Stimulated activated CD4-positive, alpha-beta T cell treated with anti-CD3 and anti-CD28 coated beads, Interleukin-2, amount 100 ng/mL, for 4 hours (primary cell): Measurements from ENCODE around the gene TFDP3.

Source experiments
- DNase-seq: peaks from one replicate; pipeline ENCODE4 v3.0.0-alpha.2; 2020; ENCODE audit warnings: low read depth

Gene TFDP3, protein sequence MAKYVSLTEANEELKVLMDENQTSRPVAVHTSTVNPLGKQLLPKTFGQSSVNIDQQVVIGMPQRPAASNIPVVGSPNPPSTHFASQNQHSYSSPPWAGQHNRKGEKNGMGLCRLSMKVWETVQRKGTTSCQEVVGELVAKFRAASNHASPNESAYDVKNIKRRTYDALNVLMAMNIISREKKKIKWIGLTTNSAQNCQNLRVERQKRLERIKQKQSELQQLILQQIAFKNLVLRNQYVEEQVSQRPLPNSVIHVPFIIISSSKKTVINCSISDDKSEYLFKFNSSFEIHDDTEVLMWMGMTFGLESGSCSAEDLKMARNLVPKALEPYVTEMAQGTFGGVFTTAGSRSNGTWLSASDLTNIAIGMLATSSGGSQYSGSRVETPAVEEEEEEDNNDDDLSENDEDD

DNA sequence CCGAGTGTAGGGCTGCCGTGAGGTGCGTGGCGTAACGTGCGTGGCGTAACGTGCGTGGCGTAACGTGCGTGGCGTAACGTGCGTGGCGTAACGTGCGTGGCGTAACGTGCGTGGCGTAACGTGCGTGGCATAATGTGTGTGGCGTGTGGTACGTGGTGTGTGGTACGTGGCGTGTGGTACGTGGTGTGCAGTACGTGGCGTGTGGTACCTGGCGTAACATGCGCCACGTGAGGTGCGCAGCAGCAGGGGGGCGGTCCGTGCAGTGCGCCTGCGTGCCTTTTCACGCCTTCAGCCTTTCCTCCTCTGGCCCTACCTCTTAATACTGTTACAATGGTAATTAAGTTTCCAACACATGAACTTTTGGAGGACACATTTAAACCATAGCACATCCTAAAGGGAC lies at the start of gene TFDP3:
TSS of gene TFDP3 (minus strand) at position 26 of the 400 bp plus-strand sequence. CDS start 95 bp downstream, outside the sequence.
- DNase-seq, result no peak

DNA sequence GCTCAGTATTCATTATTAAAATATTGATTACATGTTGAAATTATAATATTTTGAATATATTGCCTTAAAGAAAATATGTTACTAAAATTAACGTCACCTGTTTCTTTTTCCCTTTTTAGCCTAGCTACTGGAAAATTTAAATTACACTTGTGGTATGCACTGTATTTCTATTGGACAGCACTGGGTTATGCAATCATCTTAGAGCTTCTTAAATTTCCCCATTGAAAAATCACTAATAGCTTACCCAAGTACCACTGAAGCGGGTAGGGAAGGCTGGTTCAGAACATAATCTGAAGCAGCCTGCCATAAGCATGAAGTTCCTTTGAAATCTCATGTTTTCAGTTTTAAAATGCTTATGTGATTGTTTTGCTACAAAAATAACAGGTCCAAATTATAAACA lies 49.5 kb upstream of the TFDP3 start:
- DNase-seq, result no peak

GRCh38 chrX:133265331-133265730 lies 47.2 kb upstream of the TFDP3 start:
- no peak for DNase-seq

GRCh38 chrX:133258481-133258880 lies 40.3 kb upstream of the TFDP3 start:
- no peak for DNase-seq

- no peak for DNase-seq
Measured at GRCh38 chrX:133254666-133255065, 36.5 kb upstream of the TFDP3 start.

- no peak for DNase-seq
Measured at GRCh38 chrX:133251204-133251603, 33.0 kb upstream of the TFDP3 start.

DNA sequence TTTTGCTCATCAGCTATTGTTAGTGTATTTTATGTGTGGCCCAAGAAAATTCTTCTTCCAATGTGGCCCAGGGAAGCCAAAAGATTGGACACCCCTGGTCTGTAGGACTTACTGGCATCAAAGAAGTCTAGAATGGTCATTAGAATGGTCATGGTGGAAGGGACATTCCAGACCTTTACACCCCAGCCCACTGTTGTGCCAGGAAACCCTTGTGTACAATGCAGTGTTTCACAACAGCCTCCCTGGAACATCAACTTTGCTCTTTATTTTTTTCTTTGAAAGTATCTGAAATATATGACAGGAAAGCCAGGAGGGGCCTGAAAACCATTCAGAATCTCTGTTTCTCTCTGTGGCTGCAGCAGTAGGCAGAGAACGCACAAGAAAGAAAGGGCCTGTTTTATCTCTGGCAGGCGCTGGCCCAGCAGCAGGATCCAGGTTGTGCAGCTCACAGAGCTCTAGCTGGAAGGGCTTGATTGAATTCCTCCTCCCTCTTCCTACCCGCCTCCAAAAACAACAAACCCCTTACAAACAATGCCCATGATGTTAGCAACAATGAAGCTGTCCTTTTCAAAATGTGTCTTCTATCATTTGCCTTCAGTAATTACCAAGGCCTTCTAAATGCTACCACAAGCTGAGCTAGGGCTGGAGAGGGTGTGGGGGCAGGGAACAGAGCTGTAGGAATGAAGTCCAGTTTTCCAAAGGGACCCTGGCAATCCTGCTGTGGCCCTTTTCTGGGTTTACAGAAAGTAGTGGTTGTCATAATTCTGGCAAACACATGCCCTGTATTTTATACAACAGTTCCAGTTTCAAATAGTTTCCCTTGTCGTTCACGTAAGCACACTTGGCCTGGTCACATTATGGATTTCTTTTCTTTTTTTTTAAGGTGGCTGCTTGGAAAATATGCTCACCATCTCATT lies 32.3 kb upstream of the TFDP3 start:
- DNase-seq, result no peak

DNA sequence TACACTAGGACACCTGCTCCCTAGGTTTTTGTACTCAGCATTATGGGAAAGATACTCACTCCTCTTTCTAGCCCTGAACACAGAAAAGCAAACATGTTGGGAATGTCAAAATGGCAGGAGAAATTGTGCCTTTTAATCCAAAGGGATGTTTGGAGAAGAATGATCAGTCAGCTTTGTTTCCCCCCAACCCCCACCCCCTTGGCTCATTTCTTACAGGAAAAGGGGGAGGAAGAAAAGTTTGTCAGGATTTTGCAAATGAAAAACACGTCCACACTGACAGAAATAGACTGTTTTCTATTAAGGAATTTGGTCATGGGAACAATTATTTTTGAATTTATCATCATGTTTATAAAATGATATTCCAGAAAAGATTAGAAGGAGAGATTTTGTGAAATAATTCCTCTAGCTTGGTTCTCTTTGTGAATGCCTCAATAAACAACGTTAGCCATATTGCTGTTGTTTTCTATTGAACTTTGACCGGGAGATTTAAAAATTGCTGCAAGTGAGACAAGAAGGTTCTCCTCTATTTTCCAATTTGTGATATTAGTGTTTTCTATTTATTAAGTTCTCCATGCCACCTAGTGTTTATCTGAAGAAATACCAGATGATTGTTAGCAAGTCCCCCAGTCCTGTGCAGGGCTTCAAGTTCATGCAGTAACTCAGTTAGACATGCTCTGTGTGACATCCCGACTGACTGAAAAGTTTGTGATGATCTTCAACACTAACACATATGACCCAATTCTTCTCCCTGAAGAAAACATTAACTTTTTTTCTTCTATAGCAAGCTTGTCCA lies 31.3 kb upstream of the TFDP3 start:
- DNase-seq, result no peak

GRCh38 chrX:133248177-133248576 lies 30.0 kb upstream of the TFDP3 start:
- no peak for DNase-seq

GRCh38 chrX:133246921-133247320 lies 28.8 kb upstream of the TFDP3 start:
- DNase-seq, result no peak

- DNase-seq, result no peak
Measured at GRCh38 chrX:133235830-133236229, 17.7 kb upstream of the TFDP3 start.

- no peak for DNase-seq
Measured at GRCh38 chrX:133232331-133232730, 14.2 kb upstream of the TFDP3 start.

DNA sequence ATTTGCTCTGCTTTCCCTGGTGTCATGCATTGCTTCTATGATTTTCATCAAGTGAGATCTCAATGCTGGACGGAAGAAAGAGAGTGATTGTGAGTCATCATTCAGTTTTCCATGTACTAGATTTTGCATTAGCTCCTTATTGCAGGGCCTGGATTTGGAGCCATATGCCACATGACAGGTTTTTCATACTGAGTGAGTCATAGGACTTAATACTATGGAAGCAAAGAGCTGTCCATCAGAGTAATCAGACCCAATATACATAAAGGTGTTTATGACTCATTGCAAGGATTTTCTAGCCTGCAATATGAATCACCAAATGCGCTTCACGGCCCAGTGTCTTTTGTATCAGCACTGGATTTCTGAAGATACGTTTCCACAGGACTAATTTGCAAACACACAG lies 11.2 kb upstream of the TFDP3 start:
- no peak for DNase-seq

GRCh38 chrX:133215747-133216146 lies 2.4 kb downstream of the TFDP3 start:
- DNase-seq, result no peak

GRCh38 chrX:133215017-133215416 lies 3.1 kb downstream of the TFDP3 start:
- DNase-seq, result no peak

DNA sequence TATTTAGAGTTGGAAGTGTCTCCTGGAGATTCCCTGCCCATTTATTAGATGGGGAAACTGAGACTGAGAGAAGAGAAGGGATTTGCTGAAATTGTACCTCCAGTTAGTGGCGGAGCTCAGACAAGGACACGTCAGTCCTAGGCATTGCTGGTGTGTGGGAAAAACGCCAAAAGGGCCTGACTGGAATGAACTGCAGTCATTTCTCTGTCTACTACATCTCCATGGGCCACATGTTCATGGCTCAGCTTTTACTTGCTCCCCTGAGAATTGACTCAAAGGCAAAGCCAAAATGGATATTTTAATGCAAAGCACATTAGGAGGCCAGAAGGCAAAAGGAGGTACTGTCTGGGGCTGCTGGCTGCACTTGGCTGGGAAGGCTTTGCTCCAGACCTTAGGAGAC lies 3.9 kb downstream of the TFDP3 start:
- DNase-seq, result no peak

GRCh38 chrX:133213117-133213516 lies 5.0 kb downstream of the TFDP3 start:
- DNase-seq, result no peak

DNA sequence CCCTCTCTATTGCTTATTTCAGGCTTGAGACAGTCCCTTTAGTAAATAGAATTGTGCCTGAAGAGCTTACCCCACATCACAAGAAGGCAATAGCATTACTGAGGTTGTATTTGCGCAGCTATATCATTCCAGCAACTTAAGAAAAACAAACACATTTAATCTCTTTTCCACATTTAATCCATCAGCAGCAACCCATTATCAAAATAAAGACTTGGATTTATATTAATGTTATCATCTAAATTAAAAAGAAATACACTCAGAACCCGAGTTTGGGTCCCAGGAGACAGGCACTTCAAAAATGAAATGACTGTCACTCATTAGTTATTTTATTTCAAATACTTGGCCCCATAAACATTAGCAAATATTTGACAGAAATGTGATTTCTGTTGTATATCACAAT lies 10.4 kb downstream of the TFDP3 start:
- DNase-seq, result no peak

- DNase-seq, result no peak
Measured at GRCh38 chrX:133191739-133192039, 26.5 kb downstream of the TFDP3 start.

DNA sequence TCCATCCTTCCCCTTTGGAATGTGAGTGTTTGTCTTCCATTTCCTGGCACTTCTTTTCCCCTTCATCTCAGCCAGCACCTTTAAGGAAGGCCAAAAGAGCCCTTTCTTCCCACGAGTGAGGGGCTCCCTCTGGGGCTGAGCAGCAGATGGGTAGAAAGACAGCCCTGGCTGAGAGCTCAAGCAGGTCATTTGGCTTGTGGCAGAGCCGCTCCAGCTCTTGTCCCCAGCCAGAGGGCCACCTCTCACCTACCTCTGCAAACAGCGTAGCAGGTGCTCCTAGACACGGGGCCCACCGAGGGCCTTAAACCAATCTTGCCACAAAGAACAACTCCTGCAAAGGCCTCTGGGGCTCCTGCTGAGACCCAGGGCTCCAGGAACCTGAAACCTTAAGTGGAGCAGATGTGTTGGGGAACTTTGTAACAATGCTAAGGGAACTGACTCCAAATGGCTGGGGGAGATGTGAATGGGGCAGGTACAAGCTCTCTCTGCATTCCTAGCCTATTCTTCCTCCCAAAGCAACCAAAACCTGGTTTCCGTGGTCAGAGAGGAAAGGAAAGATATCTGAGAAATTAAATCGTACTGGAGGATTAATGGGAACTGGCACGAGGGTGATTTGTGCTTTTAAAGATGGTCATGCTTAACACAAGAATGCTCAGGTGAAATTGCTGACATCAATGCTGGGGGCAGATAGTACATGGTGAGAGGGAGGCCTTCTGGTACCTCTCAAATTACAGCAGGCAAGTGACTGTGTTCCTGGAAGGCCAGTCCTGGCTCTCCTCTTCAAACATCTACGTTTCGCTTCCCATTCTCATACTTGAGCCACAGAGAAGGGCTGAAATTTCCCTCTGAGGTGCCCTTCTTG lies 27.0 kb downstream of the TFDP3 start:
- DNase-seq, result no peak

GRCh38 chrX:133189195-133189594 lies 29.0 kb downstream of the TFDP3 start:
- DNase-seq, result no peak

DNA sequence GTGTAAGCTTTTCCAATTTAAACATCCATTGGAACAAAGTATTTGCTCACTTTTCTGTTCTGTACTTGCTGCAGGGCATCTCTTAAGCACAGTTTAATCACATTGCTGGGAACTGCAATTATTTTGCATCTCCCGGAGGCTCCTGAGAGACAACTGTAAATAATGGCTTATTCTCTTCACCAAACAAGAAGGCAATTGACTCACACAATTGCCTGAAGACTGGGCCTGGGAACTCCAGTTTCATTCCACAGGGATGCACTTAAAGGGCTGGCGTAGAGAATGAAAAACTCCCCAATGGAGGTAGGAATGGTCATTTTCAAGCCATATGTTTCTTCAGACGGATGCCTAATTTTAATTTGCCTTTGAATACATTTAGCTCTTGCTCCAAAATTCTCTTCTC lies 29.5 kb downstream of the TFDP3 start:
- DNase-seq, result no peak
